PC-9 (cell line): ENCODE measurements around the gene MIEF1. TPM values are rescaled to one million over a fixed set of nuclear protein-coding genes. Genes with fewer than 3 reads are reported as not detected.

ENCODE experiments used
- BruUV-seq: library from RNA; stranded (reverse); fragments of 400-500 nt; replicated peaks from 2 replicates; lab custom pipeline; 2021; lab: Mats Ljungman, UMichigan
- CTCF ChIA-PET: fragments of 300-600 bp; sonication (Branson Sonifier 250); formaldehyde crosslinking; loops from one replicate; lab custom pipeline; 2022; ENCODE audit warnings: antibody characterized with exemption; lab: Charles Lee
- POLR2A ChIA-PET: fragments of 300-600 bp; sonication (Branson Sonifier 250); formaldehyde crosslinking; loops from one replicate; lab custom pipeline; 2022; ENCODE audit warnings: antibody characterized with exemption; ENCODE audit not compliant: unreplicated experiment; lab: Charles Lee
- DNase-seq, 2 experiments: peaks; one replicate each; pipeline versions ENCODE4 v3.0.0 to v3.0.0-alpha.2; 2015 to 2022; ENCODE audit warnings: mixed read lengths in 1 of 2
- H2AFZ ChIP-seq: fragments of 200-600 bp; sonication (generic); 2 replicates; pipeline ENCODE4 v1.8.1; 2017; ENCODE audit warnings: antibody characterized with exemption
- H3F3A ChIP-seq: fragments of 200-600 bp; sonication (generic); 2 replicates; pipeline ENCODE4 v1.8.1; 2017; ENCODE audit warnings: antibody characterized with exemption, mild to moderate bottlenecking, low read depth; ENCODE audit not compliant: insufficient read depth
- H3K27ac ChIP-seq: fragments of 200-600 bp; sonication (generic); 2 replicates; pipeline ENCODE4 v1.6.1; 2016; ENCODE audit warnings: mixed run types
- H3K27me3 ChIP-seq: fragments of 200-600 bp; sonication (generic); 2 replicates; pipeline ENCODE4 v1.6.1; 2016; ENCODE audit warnings: low read depth, mixed run types; ENCODE audit not compliant: insufficient read depth
- H3K36me3 ChIP-seq: fragments of 200-600 bp; sonication (generic); 2 replicates; pipeline ENCODE4 v1.6.1; 2016; ENCODE audit warnings: low read depth, mixed run types
- H3K4me1 ChIP-seq: fragments of 200-600 bp; sonication (generic); replicated peaks from 2 replicates; pipeline ENCODE4 v1.6.1; 2016; ENCODE audit warnings: mixed run types; ENCODE audit not compliant: insufficient read depth
- H3K4me2 ChIP-seq: fragments of 200-600 bp; sonication (generic); 2 replicates; pipeline ENCODE4 v1.6.1; 2017; ENCODE audit warnings: mixed run types
- H3K4me3 ChIP-seq: fragments of 200-600 bp; sonication (generic); 2 replicates; pipeline ENCODE4 v1.6.1; 2016; ENCODE audit warnings: mixed run types
- H3K79me2 ChIP-seq: fragments of 200-600 bp; sonication (generic); 2 replicates; pipeline ENCODE4 v1.6.1; 2017; ENCODE audit warnings: low read depth, mixed run types
- H3K9me2 ChIP-seq: fragments of 200-600 bp; sonication (generic); 2 replicates; pipeline ENCODE4 v1.8.1; 2017; ENCODE audit warnings: mild to moderate bottlenecking; ENCODE audit not compliant: insufficient read depth
- H3K9me3 ChIP-seq: fragments of 200-600 bp; sonication (generic); 2 replicates; pipeline ENCODE4 v1.8.1; 2016; ENCODE audit warnings: low read depth; ENCODE audit not compliant: insufficient read depth
- H4K20me1 ChIP-seq: fragments of 200-600 bp; sonication (generic); 2 replicates; pipeline ENCODE4 v1.8.1; 2017; ENCODE audit not compliant: insufficient read depth
- EZH2 ChIP-seq: fragments of 200-600 bp; sonication (generic); IDR thresholded peaks from 2 replicates; pipeline ENCODE4 v1.8.0; 2017; ENCODE audit warnings: antibody characterized with exemption, low read depth
- intact Hi-C: fragments of 100-400 bp; cut with micrococcal nuclease; formaldehyde crosslinking; loops from one replicate; pipeline ENCODE4 v1.10.0; 2022; ENCODE audit not compliant: unreplicated experiment
- total RNA-seq: library from RNA; stranded (reverse); gene quantifications from 2 replicates; pipeline ENCODE4 v1.2.3, GENCODE V29; 2021
- TF ChIP-seq, protein P1 (sequence below): fragments of 200-600 bp; sonication (generic); conservative IDR thresholded peaks from 2 replicates; pipeline ENCODE4 v1.6.1; 2017; ENCODE audit warnings: mixed run types, antibody characterized with exemption, mild to moderate bottlenecking, moderate library complexity

MIEF1 gene
- total RNA-seq, 1 experiment from 2014 or later, result 36.9 TPM

DNA sequence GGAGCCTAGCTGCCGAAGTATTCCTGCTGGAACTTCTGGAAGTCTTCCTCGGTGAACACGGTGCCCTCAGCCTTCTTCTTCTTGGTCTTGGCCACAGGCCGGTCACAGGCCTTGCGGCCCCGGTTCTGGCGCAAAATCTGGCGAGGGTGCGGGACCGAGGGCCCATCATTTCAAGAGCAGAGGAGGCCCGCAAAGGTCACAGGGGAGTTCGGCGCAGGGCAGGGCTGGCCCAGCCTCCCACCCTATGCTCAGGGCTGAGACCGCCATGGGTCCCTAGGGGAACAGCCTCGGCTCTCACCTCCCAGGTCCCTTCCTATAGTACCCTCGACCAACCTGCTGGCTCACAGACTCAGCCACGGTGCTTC, 27.4 kb downstream of the MIEF1 start:
- peak overlapping the region; percentile 60; the same call in 1 of the 2 replicates for H3K4me2 ChIP-seq
- BruUV-seq, result no TSS peak
- H3K27me3 ChIP-seq, result no peaks in the 10 kb centered on the region
- CTCF ChIA-PET, result interaction anchor here (0.6 to 1.2 kb wide), 14 partner anchors 10 to 761 kb away, joined by 3 to 9 read pairs (median 5); partner anchors contain the start of genes ATF4, RPL3 and TAB1
- peaks cover 34% of the 10 kb centered on the region for H3K79me2 ChIP-seq
- intact Hi-C loops, result loop anchor here (1.0 to 10.0 kb wide), 5 partner anchors 35 to 762 kb away; partner anchors contain the start of gene PDGFB
- H2AFZ ChIP-seq, result no peak overlapping the region
- H3K9me2 ChIP-seq, result no peaks in the 10 kb centered on the region
- H3K9me3 ChIP-seq, result no peaks in the 10 kb centered on the region
- peaks cover 11% of the 10 kb centered on the region; the same call in 1 of the 2 replicates for H3K36me3 ChIP-seq
- no peak overlapping the region for H3K27ac ChIP-seq
- no peak for TF ChIP-seq EZH2
- TF ChIP-seq, protein P1, sequence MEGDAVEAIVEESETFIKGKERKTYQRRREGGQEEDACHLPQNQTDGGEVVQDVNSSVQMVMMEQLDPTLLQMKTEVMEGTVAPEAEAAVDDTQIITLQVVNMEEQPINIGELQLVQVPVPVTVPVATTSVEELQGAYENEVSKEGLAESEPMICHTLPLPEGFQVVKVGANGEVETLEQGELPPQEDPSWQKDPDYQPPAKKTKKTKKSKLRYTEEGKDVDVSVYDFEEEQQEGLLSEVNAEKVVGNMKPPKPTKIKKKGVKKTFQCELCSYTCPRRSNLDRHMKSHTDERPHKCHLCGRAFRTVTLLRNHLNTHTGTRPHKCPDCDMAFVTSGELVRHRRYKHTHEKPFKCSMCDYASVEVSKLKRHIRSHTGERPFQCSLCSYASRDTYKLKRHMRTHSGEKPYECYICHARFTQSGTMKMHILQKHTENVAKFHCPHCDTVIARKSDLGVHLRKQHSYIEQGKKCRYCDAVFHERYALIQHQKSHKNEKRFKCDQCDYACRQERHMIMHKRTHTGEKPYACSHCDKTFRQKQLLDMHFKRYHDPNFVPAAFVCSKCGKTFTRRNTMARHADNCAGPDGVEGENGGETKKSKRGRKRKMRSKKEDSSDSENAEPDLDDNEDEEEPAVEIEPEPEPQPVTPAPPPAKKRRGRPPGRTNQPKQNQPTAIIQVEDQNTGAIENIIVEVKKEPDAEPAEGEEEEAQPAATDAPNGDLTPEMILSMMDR, result no peak; the same call in none of the 2 replicates
- DNase-seq, result no peak
- peaks cover 39% of the 10 kb centered on the region for H3K4me1 ChIP-seq
- H3K4me3 ChIP-seq, result no peak overlapping the region
- POLR2A ChIA-PET, result interaction anchor here (0.5 kb wide), 1 partner anchor 1330 kb away, joined by 3 read pairs; no protein-coding TSS in a partner anchor
- peaks cover 48% of the 10 kb centered on the region for H4K20me1 ChIP-seq
- H3F3A ChIP-seq, result peaks cover 81% of the 10 kb centered on the region

DNA sequence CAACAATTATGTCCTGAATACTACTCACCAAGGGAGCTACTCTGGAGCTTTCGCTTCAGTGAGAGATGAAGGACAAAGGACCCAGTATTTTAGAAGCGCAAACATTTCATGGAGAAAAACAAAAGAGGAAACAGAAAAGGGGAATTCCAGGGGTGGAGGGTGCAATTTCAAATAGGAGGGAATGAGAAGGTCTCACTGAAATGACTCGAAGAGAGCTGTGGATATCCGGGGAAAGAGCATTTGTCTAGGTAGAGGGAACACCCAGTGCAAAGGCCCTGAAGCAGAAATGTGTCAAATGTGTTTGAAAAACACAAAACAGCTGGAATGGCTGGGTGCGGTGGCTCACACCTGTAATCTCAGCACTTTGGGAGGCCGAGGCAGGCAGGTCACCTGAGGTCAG, 28.0 kb downstream of the MIEF1 start:
- intact Hi-C loops, result no loop called here
- Histone ChIP-seq H4K20me1 (peaks cover 41% of the 10 kb centered on the region), H3K4me1 (peaks cover 46% of the 10 kb centered on the region), H3K9me3 (no peaks in the 10 kb centered on the region), H3K27ac (no peak overlapping the region), H3K36me3 (0 out of 2 replicates have a peak, but pooled peaks cover 5% of the 10 kb centered on the region), H2AFZ (no peak overlapping the region), H3K79me2 (peaks cover 34% of the 10 kb centered on the region), H3K9me2 (no peaks in the 10 kb centered on the region), H3K27me3 (no peaks in the 10 kb centered on the region), H3K4me2 (no peak overlapping the region), H3K4me3 (no peak overlapping the region), H3F3A (peaks cover 75% of the 10 kb centered on the region)
- TF ChIP-seq, protein P1, result no peak
- TF ChIP-seq EZH2, result no peak
- POLR2A ChIA-PET, result interaction anchor here (0.5 to 0.6 kb wide), 2 partner anchors 598 to 877 kb away, joined by 4 to 12 read pairs; no protein-coding TSS in a partner anchor
- BruUV-seq, result no TSS peak
- CTCF ChIA-PET, result interaction anchor here (0.7 to 1.1 kb wide), 2 partner anchors 17 to 356 kb away, joined by 9 to 14 read pairs; no protein-coding TSS in a partner anchor
- DNase-seq, result no peak

- Histone ChIP-seq H3K4me2 (peak overlapping the region; percentile 82; the same call in 1 of the 2 replicates), H4K20me1 (peaks cover 34% of the 10 kb centered on the region), H3K79me2 (peaks cover 34% of the 10 kb centered on the region), H3K27ac (no peak overlapping the region), H3K9me3 (no peaks in the 10 kb centered on the region), H3F3A (peaks cover 68% of the 10 kb centered on the region), H3K36me3 (0 out of 2 replicates have a peak, but pooled peaks cover 4% of the 10 kb centered on the region), H3K9me2 (no peaks in the 10 kb centered on the region), H2AFZ (no peak overlapping the region), H3K4me1 (peaks cover 46% of the 10 kb centered on the region), H3K27me3 (no peaks in the 10 kb centered on the region), H3K4me3 (no peak overlapping the region; the same call in 1 of the 2 replicates)
- TF ChIP-seq EZH2, result no peak
- TF ChIP-seq, protein P1, result peak; percentile 62
- DNase-seq, result peak in 1 of 2 experiments; percentile 65
- POLR2A ChIA-PET, result interaction anchor here (0.6 kb wide), 1 partner anchor 34 kb away, joined by 3 read pairs; no protein-coding TSS in a partner anchor
- CTCF ChIA-PET, result interaction anchor here (0.7 to 1.1 kb wide), 3 partner anchors 8 to 357 kb away, joined by 7 to 14 read pairs (median 9); no protein-coding TSS in a partner anchor
- BruUV-seq, result no TSS peak
- intact Hi-C loops, result no loop called here
These were observed 28.7 kb downstream of the MIEF1 start for GRCh38 chr22:39530692-39531331.
